Stimulated activated CD8-positive, alpha-beta memory T cell treated with anti-CD3 and anti-CD28 coated beads, Interleukin-4, amount 100 ng/mL, for 24 hours (primary cell): Measurements from ENCODE around the gene BSDC1.

ENCODE experiments used
- DNase-seq: peaks from one replicate; pipeline ENCODE4 v3.0.0-alpha.2; 2020; ENCODE audit warnings: low read depth

Gene BSDC1

GRCh38 chr1:32336963-32337675, 57.1 kb downstream of the BSDC1 start:
- peak; percentile 58 for DNase-seq

GRCh38 chr1:32336591-32336932, 57.7 kb downstream of the BSDC1 start:
- no peak for DNase-seq

GRCh38 chr1:32335790-32336590, 58.3 kb downstream of the BSDC1 start, which contains the start of gene MARCKSL1:
Gene MARCKSL1, minus strand, starts transcription at chr1:32336233. Its CDS starts 200 bp downstream, at chr1:32336033.
- peak; percentile 77 for DNase-seq

GRCh38 chr1:32335535-32335789, 58.8 kb downstream of the BSDC1 start:
- no peak for DNase-seq

- DNase-seq: no peak
Observed at GRCh38 chr1:32334864-32335534, 59.2 kb downstream of the BSDC1 start.

GRCh38 chr1:32334274-32334861, 59.9 kb downstream of the BSDC1 start:
- DNase-seq: no peak

GRCh38 chr1:32333251-32333963, 60.8 kb downstream of the BSDC1 start:
- DNase-seq: no peak

GRCh38 chr1:32332290-32333079, 61.8 kb downstream of the BSDC1 start:
- DNase-seq: no peak

- no peak for DNase-seq
Observed at GRCh38 chr1:32331549-32331948, 62.7 kb downstream of the BSDC1 start.

- DNase-seq: no peak
Observed at GRCh38 chr1:32330558-32331151, 63.6 kb downstream of the BSDC1 start.

GRCh38 chr1:32329931-32330466, 64.2 kb downstream of the BSDC1 start:
- DNase-seq: no peak

- no peak for DNase-seq
Observed at GRCh38 chr1:32327204-32327603, 67.0 kb downstream of the BSDC1 start.

GRCh38 chr1:32321712-32322291, 72.4 kb downstream of the BSDC1 start:
- DNase-seq: no peak

GRCh38 chr1:32318127-32318869, 75.9 kb downstream of the BSDC1 start:
- DNase-seq: no peak

GRCh38 chr1:32316903-32317277, 77.4 kb downstream of the BSDC1 start:
- no peak for DNase-seq
